ENCODE results near the gene SLC24A3.

SLC24A3 gene

GRCh38 chr20:19392344-19393130, 180.1 kb downstream of the SLC24A3 start:
- Histone ChIP-seq H3K9ac (ENCODE audit: low read depth in 1 of 2, low read length in 2 of 2) (no peak overlapping the region), H3K27ac (ENCODE audit: low read depth in 2 of 2, low read length in 2 of 2) (no peak overlapping the region), H3K4me3 (ENCODE audit: low read length in 2 of 2) (no peak overlapping the region), H3K9me3 (ENCODE audit: control insufficient read depth in 2 of 2, low read length in 2 of 2) (no peaks in the 10 kb centered on the region), H3K27me3 (ENCODE audit: control insufficient read depth in 2 of 2, insufficient read depth in 2 of 2, low read length in 2 of 2) (no peaks in the 10 kb centered on the region), H3K36me3 (ENCODE audit: control insufficient read depth in 2 of 2, insufficient read depth in 2 of 2, low read length in 2 of 2) (no peaks in the 10 kb centered on the region), H3K4me1 (ENCODE audit: control insufficient read depth in 2 of 2, insufficient read depth in 2 of 2, low read length in 2 of 2) (no peaks in the 10 kb centered on the region)

- H3K4me3 ChIP-seq (ENCODE audit: low read length in 2 of 2), result no peak overlapping the region
- no peaks in the 10 kb centered on the region for H3K4me1 ChIP-seq (ENCODE audit: control insufficient read depth in 2 of 2, insufficient read depth in 2 of 2, low read length in 2 of 2)
- H3K36me3 ChIP-seq (ENCODE audit: control insufficient read depth in 2 of 2, insufficient read depth in 2 of 2, low read length in 2 of 2), result no peaks in the 10 kb centered on the region
- no peak overlapping the region for H3K27ac ChIP-seq (ENCODE audit: low read depth in 2 of 2, low read length in 2 of 2)
- no peaks in the 10 kb centered on the region for H3K9me3 ChIP-seq (ENCODE audit: control insufficient read depth in 2 of 2, low read length in 2 of 2)
- no peaks in the 10 kb centered on the region for H3K27me3 ChIP-seq (ENCODE audit: control insufficient read depth in 2 of 2, insufficient read depth in 2 of 2, low read length in 2 of 2)
- no peak overlapping the region for H3K9ac ChIP-seq (ENCODE audit: low read depth in 1 of 2, low read length in 2 of 2)
Measured at GRCh38 chr20:19396460-19397081, 184.1 kb downstream of the SLC24A3 start.

DNA sequence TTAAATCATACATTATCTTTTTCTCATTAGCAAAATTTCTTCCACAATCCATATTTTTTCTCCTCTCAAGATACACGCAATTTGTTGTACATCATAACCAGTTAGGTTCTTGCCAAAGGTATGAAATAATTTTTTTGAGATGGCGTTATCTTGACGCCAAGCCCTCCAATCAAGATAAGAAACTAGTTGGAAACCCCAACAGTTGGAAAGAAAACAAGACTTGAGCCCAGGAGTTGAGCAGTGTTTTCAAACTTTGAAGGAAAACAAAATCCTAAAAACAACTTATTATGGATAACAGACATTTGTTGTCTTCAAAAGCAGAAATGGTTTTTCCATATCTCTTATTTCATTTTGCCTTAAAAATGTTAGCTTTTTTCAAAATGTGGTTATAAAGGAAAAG, 184.8 kb downstream of the SLC24A3 start:
- no peaks in the 10 kb centered on the region for H3K9me3 ChIP-seq (ENCODE audit: control insufficient read depth in 2 of 2, low read length in 2 of 2)
- no peak overlapping the region for H3K9ac ChIP-seq (ENCODE audit: low read depth in 1 of 2, low read length in 2 of 2)
- H3K4me1 ChIP-seq (ENCODE audit: control insufficient read depth in 2 of 2, insufficient read depth in 2 of 2, low read length in 2 of 2), result no peaks in the 10 kb centered on the region
- H3K27ac ChIP-seq (ENCODE audit: low read depth in 2 of 2, low read length in 2 of 2), result no peak overlapping the region
- no peak overlapping the region for H3K4me3 ChIP-seq (ENCODE audit: low read length in 2 of 2)
- no peaks in the 10 kb centered on the region for H3K36me3 ChIP-seq (ENCODE audit: control insufficient read depth in 2 of 2, insufficient read depth in 2 of 2, low read length in 2 of 2)
- H3K27me3 ChIP-seq (ENCODE audit: control insufficient read depth in 2 of 2, insufficient read depth in 2 of 2, low read length in 2 of 2), result no peaks in the 10 kb centered on the region

- Histone ChIP-seq H3K4me1 (ENCODE audit: control insufficient read depth in 2 of 2, insufficient read depth in 2 of 2, low read length in 2 of 2) (no peaks in the 10 kb centered on the region), H3K9me3 (ENCODE audit: control insufficient read depth in 2 of 2, low read length in 2 of 2) (no peaks in the 10 kb centered on the region), H3K9ac (ENCODE audit: low read depth in 1 of 2, low read length in 2 of 2) (no peak overlapping the region), H3K27me3 (ENCODE audit: control insufficient read depth in 2 of 2, insufficient read depth in 2 of 2, low read length in 2 of 2) (no peaks in the 10 kb centered on the region), H3K27ac (ENCODE audit: low read depth in 2 of 2, low read length in 2 of 2) (no peak overlapping the region), H3K4me3 (ENCODE audit: low read length in 2 of 2) (no peak overlapping the region), H3K36me3 (ENCODE audit: control insufficient read depth in 2 of 2, insufficient read depth in 2 of 2, low read length in 2 of 2) (no peaks in the 10 kb centered on the region)
Measured at GRCh38 chr20:19397666-19398065, 185.2 kb downstream of the SLC24A3 start.

- H3K27me3 ChIP-seq (ENCODE audit: control insufficient read depth in 2 of 2, insufficient read depth in 2 of 2, low read length in 2 of 2), result no peaks in the 10 kb centered on the region
- no peak overlapping the region for H3K27ac ChIP-seq (ENCODE audit: low read depth in 2 of 2, low read length in 2 of 2)
- H3K36me3 ChIP-seq (ENCODE audit: control insufficient read depth in 2 of 2, insufficient read depth in 2 of 2, low read length in 2 of 2), result no peaks in the 10 kb centered on the region
- H3K4me3 ChIP-seq (ENCODE audit: low read length in 2 of 2), result no peak overlapping the region
- H3K9me3 ChIP-seq (ENCODE audit: control insufficient read depth in 2 of 2, low read length in 2 of 2), result no peaks in the 10 kb centered on the region
- H3K9ac ChIP-seq (ENCODE audit: low read depth in 1 of 2, low read length in 2 of 2), result no peak overlapping the region
- H3K4me1 ChIP-seq (ENCODE audit: control insufficient read depth in 2 of 2, insufficient read depth in 2 of 2, low read length in 2 of 2), result no peaks in the 10 kb centered on the region
Measured at GRCh38 chr20:19401096-19401495, 188.7 kb downstream of the SLC24A3 start.

- Histone ChIP-seq H3K27me3 (ENCODE audit: control insufficient read depth in 2 of 2, insufficient read depth in 2 of 2, low read length in 2 of 2) (no peaks in the 10 kb centered on the region), H3K36me3 (ENCODE audit: control insufficient read depth in 2 of 2, insufficient read depth in 2 of 2, low read length in 2 of 2) (no peaks in the 10 kb centered on the region), H3K4me3 (ENCODE audit: low read length in 2 of 2) (no peak overlapping the region), H3K9ac (ENCODE audit: low read depth in 1 of 2, low read length in 2 of 2) (no peak overlapping the region), H3K9me3 (ENCODE audit: control insufficient read depth in 2 of 2, low read length in 2 of 2) (no peaks in the 10 kb centered on the region), H3K4me1 (ENCODE audit: control insufficient read depth in 2 of 2, insufficient read depth in 2 of 2, low read length in 2 of 2) (no peaks in the 10 kb centered on the region), H3K27ac (ENCODE audit: low read depth in 2 of 2, low read length in 2 of 2) (no peak overlapping the region)
Measured at GRCh38 chr20:19403549-19403948, 191.1 kb downstream of the SLC24A3 start.

DNA sequence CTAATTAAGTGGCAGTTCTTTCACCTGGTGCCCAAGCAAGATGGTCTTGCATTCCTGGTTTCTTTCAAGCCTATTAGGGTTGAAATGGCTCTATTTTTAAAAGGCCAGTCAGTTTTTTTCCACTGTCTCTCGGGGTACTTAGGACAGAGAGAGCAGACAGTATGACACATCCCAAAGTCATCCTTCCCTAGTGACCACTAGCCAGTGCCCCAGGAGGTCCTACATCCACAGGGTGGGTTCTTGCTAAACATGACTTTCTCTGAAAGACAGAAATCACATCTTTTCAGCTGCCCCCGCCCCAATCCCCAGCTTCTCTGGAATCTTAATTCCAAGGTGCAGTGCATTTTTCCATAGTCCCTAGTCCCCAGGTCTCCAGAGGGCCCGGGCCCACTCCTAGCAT, 192.4 kb downstream of the SLC24A3 start:
- Histone ChIP-seq H3K9ac (ENCODE audit: low read depth in 1 of 2, low read length in 2 of 2) (no peak overlapping the region), H3K4me1 (ENCODE audit: control insufficient read depth in 2 of 2, insufficient read depth in 2 of 2, low read length in 2 of 2) (no peaks in the 10 kb centered on the region), H3K27ac (ENCODE audit: low read depth in 2 of 2, low read length in 2 of 2) (no peak overlapping the region), H3K36me3 (ENCODE audit: control insufficient read depth in 2 of 2, insufficient read depth in 2 of 2, low read length in 2 of 2) (no peaks in the 10 kb centered on the region), H3K4me3 (ENCODE audit: low read length in 2 of 2) (no peak overlapping the region), H3K9me3 (ENCODE audit: control insufficient read depth in 2 of 2, low read length in 2 of 2) (no peaks in the 10 kb centered on the region), H3K27me3 (ENCODE audit: control insufficient read depth in 2 of 2, insufficient read depth in 2 of 2, low read length in 2 of 2) (no peaks in the 10 kb centered on the region)

- Histone ChIP-seq H3K4me3 (ENCODE audit: low read length in 2 of 2) (no peak overlapping the region), H3K4me1 (ENCODE audit: control insufficient read depth in 2 of 2, insufficient read depth in 2 of 2, low read length in 2 of 2) (no peaks in the 10 kb centered on the region), H3K9me3 (ENCODE audit: control insufficient read depth in 2 of 2, low read length in 2 of 2) (no peaks in the 10 kb centered on the region), H3K36me3 (ENCODE audit: control insufficient read depth in 2 of 2, insufficient read depth in 2 of 2, low read length in 2 of 2) (no peaks in the 10 kb centered on the region), H3K27ac (ENCODE audit: low read depth in 2 of 2, low read length in 2 of 2) (no peak overlapping the region), H3K27me3 (ENCODE audit: control insufficient read depth in 2 of 2, insufficient read depth in 2 of 2, low read length in 2 of 2) (no peaks in the 10 kb centered on the region), H3K9ac (ENCODE audit: low read depth in 1 of 2, low read length in 2 of 2) (no peak overlapping the region)
Measured at GRCh38 chr20:19405958-19406357, 193.5 kb downstream of the SLC24A3 start.

DNA sequence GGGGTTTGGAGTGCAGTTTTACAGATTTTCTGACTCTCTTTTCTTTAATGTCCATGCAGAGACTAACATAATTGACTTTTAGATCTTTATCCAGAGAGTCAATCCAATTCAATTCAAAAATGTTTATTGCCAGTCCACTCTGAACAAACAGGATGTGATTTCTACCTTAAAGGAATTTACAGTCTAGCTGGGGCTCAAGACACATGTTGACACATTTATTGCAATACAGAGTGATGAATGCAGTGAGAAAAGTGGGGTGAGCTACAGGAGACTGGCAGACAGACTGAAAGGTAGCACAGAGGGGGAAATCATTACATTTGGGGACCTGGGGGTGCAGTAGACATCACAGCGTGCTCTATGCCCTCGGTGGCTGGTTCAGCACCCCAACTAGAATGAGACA, 193.9 kb downstream of the SLC24A3 start:
- Histone ChIP-seq H3K27me3 (ENCODE audit: control insufficient read depth in 2 of 2, insufficient read depth in 2 of 2, low read length in 2 of 2) (no peaks in the 10 kb centered on the region), H3K4me1 (ENCODE audit: control insufficient read depth in 2 of 2, insufficient read depth in 2 of 2, low read length in 2 of 2) (no peaks in the 10 kb centered on the region), H3K9ac (ENCODE audit: low read depth in 1 of 2, low read length in 2 of 2) (no peak overlapping the region), H3K4me3 (ENCODE audit: low read length in 2 of 2) (no peak overlapping the region), H3K36me3 (ENCODE audit: control insufficient read depth in 2 of 2, insufficient read depth in 2 of 2, low read length in 2 of 2) (no peaks in the 10 kb centered on the region), H3K9me3 (ENCODE audit: control insufficient read depth in 2 of 2, low read length in 2 of 2) (no peaks in the 10 kb centered on the region), H3K27ac (ENCODE audit: low read depth in 2 of 2, low read length in 2 of 2) (no peak overlapping the region)

GRCh38 chr20:19407196-19407595, 194.8 kb downstream of the SLC24A3 start:
- H3K27me3 ChIP-seq (ENCODE audit: control insufficient read depth in 2 of 2, insufficient read depth in 2 of 2, low read length in 2 of 2), result no peaks in the 10 kb centered on the region
- no peaks in the 10 kb centered on the region for H3K9me3 ChIP-seq (ENCODE audit: control insufficient read depth in 2 of 2, low read length in 2 of 2)
- no peaks in the 10 kb centered on the region for H3K36me3 ChIP-seq (ENCODE audit: control insufficient read depth in 2 of 2, insufficient read depth in 2 of 2, low read length in 2 of 2)
- no peak overlapping the region for H3K9ac ChIP-seq (ENCODE audit: low read depth in 1 of 2, low read length in 2 of 2)
- H3K27ac ChIP-seq (ENCODE audit: low read depth in 2 of 2, low read length in 2 of 2), result no peak overlapping the region
- H3K4me3 ChIP-seq (ENCODE audit: low read length in 2 of 2), result no peak overlapping the region
- H3K4me1 ChIP-seq (ENCODE audit: control insufficient read depth in 2 of 2, insufficient read depth in 2 of 2, low read length in 2 of 2), result no peaks in the 10 kb centered on the region
